Measurements from ENCODE around the gene CCDC40. TPM values are rescaled to one million over a fixed set of nuclear protein-coding genes. Genes with fewer than 3 reads are reported as not detected.

CCDC40 gene
- total and polyA plus RNA-seq, 2 of the 13 experiments (the other 11 are each of a cell fraction or from before 2014, with no cell fraction given): 4.1 to 5.5 TPM

GRCh38 chr17:79993390-79994227 lies 42.8 kb upstream of the CCDC40 start (continued):
- TF ChIP-seq ZBTB25 (CRISPR knock-in tag; IDR thresholded peaks at IDR 0.05): peak; percentile 98
- TF ChIP-seq ZBED4 (CRISPR knock-in tag; IDR thresholded peaks at IDR 0.05; ENCODE audit: borderline replicate concordance): peak; percentile 86
- TF ChIP-seq ZFP36 (IDR thresholded peaks at IDR 0.05; ENCODE audit: borderline replicate concordance, low read depth, low read length, partially characterized antibody): peak; percentile 5
- TF ChIP-seq CHD4 (IDR thresholded peaks at IDR 0.05; ENCODE audit: borderline replicate concordance, low read length): no peak
- TF ChIP-seq ZNF670 (CRISPR knock-in tag; IDR thresholded peaks at IDR 0.05; ENCODE audit: borderline replicate concordance): peak; percentile 89; the same call in 1 of the 2 replicates
- peak; percentile 67; the same call in 1 of the 2 replicates for TF ChIP-seq TCF7 (IDR thresholded peaks at IDR 0.05; ENCODE audit: low read depth)
- peak; percentile 89; the same call in 1 of the 2 replicates for TF ChIP-seq MZF1 (CRISPR knock-in tag; IDR thresholded peaks at IDR 0.05; ENCODE audit: borderline replicate concordance)
- no peak for TF ChIP-seq AGO1 (IDR thresholded peaks at IDR 0.05; ENCODE audit: low read depth, low read length, poor library complexity, severe bottlenecking)
- no peak for TF ChIP-seq KDM5A (IDR thresholded peaks at IDR 0.05; ENCODE audit: borderline replicate concordance, low read length)
- TF ChIP-seq SALL2 (CRISPR knock-in tag; IDR thresholded peaks at IDR 0.05): peak; percentile 99
- TF ChIP-seq HIC2 (CRISPR knock-in tag; IDR thresholded peaks at IDR 0.05; ENCODE audit: low read depth): peak; percentile 92
- peak; percentile 49 for TF ChIP-seq PHF20 (CRISPR knock-in tag; IDR thresholded peaks at IDR 0.05)
- peak; percentile 17; the same call in 1 of the 2 replicates for TF ChIP-seq STAT5B (CRISPR knock-in tag; IDR thresholded peaks at IDR 0.05)
- TF ChIP-seq CEBPZ (IDR thresholded peaks at IDR 0.05; ENCODE audit: low read length): no peak
- TF ChIP-seq MYNN (CRISPR knock-in tag; IDR thresholded peaks at IDR 0.05; ENCODE audit: low read depth): no peak; the same call in 1 of the 2 replicates
- TF ChIP-seq ZFP37 (CRISPR knock-in tag; IDR thresholded peaks at IDR 0.05; ENCODE audit: borderline replicate concordance): peak; percentile 90; the same call in 1 of the 2 replicates
